Thyroid gland (tissue), 4 donors: ENCODE measurements around the gene PDLIM3.

ENCODE experiments used
- POLR2A ChIP-seq, 2 donors: fragments of 450-650 bp; IDR thresholded peaks; one replicate each; pipeline ENCODE4 v1.6.1; 2017; ENCODE audit warnings: antibody characterized with exemption in 2 of 2, mild to moderate bottlenecking in 2 of 2, moderate library complexity in 1 of 2
- TF ChIP-seq, protein P1 (sequence below), 6 experiments: fragments of 200-600 bp in 3 of 6; fragments of 450-650 bp in 3 of 6; sonication (generic) in 3 of 6; IDR thresholded peaks; one replicate each; pipeline ENCODE4 v1.5.1; 2016 to 2019; ENCODE audit warnings: antibody characterized with exemption in 6 of 6, mild to moderate bottlenecking in 2 of 6, inconsistent platforms in 1 of 6, moderate library complexity in 1 of 6

DNA sequence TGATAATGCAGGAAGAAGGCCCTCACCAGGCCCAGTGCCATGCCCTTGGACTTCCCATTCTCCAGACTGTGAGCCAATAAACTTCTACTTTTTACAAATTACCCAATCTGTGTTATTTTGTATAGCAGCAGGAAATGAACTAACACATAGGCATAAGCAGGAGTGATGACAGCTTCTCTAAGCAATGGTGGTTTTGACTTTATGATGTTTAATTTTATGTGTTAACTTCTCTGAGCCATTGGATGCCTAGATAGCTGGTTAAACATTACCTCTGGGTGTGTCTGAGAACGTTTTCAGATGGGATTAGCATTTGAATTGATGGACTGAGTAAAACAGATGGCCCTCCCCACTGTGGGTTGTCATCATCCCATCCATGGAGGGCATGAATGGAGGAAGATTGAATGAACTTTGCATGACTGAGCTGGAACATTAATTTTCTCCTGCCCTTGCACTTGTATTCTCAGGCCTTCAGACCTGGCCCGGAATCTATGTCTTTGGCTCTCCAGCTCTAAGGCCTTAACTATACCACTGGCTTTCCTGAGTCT is 13.9 kb upstream of the PDLIM3 start:
- TF ChIP-seq, protein P1, sequence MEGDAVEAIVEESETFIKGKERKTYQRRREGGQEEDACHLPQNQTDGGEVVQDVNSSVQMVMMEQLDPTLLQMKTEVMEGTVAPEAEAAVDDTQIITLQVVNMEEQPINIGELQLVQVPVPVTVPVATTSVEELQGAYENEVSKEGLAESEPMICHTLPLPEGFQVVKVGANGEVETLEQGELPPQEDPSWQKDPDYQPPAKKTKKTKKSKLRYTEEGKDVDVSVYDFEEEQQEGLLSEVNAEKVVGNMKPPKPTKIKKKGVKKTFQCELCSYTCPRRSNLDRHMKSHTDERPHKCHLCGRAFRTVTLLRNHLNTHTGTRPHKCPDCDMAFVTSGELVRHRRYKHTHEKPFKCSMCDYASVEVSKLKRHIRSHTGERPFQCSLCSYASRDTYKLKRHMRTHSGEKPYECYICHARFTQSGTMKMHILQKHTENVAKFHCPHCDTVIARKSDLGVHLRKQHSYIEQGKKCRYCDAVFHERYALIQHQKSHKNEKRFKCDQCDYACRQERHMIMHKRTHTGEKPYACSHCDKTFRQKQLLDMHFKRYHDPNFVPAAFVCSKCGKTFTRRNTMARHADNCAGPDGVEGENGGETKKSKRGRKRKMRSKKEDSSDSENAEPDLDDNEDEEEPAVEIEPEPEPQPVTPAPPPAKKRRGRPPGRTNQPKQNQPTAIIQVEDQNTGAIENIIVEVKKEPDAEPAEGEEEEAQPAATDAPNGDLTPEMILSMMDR (IDR thresholded peaks at IDR 0.05): no peak
- no peak for TF ChIP-seq POLR2A (IDR thresholded peaks at IDR 0.05)
